ENCODE results near the gene HDLBP. TPM values are rescaled to one million over a fixed set of nuclear protein-coding genes. Genes with fewer than 3 reads are reported as not detected.

The HDLBP gene
- total RNA-seq, 4 donors from 2014 or later: 383 to 486 (median 444) TPM

GRCh38 chr2:241263061-241263460 lies 52.4 kb downstream of the HDLBP start:
- ATAC-seq: no peak
- H3K4me3 ChIP-seq: no peak overlapping the region
- H3K9me3 ChIP-seq: no peaks in the 10 kb centered on the region
- no peak overlapping the region for H3K27ac ChIP-seq
- intact Hi-C loops (cut with DNase I; ENCODE audit: low total_unique reads) (no loop called here), in situ Hi-C loops (cut with MboI; ENCODE audit: low sequenced_read_pairs in 4 of 4) (no loop called here)
- no peaks in the 10 kb centered on the region for H3K4me1 ChIP-seq
- no peak for TF ChIP-seq POLR2A (IDR thresholded peaks at IDR 0.05)
- TF ChIP-seq CTCF (IDR thresholded peaks at IDR 0.05 in 4 of 5, conservative IDR thresholded peaks at IDR 0.05 in 1 of 5): no peak
- H3K27me3 ChIP-seq: no peaks in the 10 kb centered on the region
- H3K36me3 ChIP-seq: peaks cover 0 to 80% of the 10 kb centered on the region in 2 donors
- DNase-seq: no peak

- Histone ChIP-seq H3K27ac (no peak overlapping the region), H3K4me3 (no peak overlapping the region), H3K4me1 (no peaks in the 10 kb centered on the region), H3K36me3 (peaks cover 0 to 80% of the 10 kb centered on the region in 2 donors), H3K27me3 (no peaks in the 10 kb centered on the region), H3K9me3 (no peaks in the 10 kb centered on the region)
- ATAC-seq (no peak), DNase-seq (no peak)
- in situ Hi-C loops (cut with MboI; ENCODE audit: low sequenced_read_pairs in 4 of 4): no loop called here
- no peak for TF ChIP-seq POLR2A (IDR thresholded peaks at IDR 0.05)
- no peak for TF ChIP-seq CTCF (IDR thresholded peaks at IDR 0.05 in 4 of 5, conservative IDR thresholded peaks at IDR 0.05 in 1 of 5)
- intact Hi-C loops (cut with DNase I; ENCODE audit: low total_unique reads): no loop called here
These were observed 53.8 kb downstream of the HDLBP start for GRCh38 chr2:241261628-241262027.

GRCh38 chr2:241260911-241261310 lies 54.6 kb downstream of the HDLBP start:
- H3K36me3 ChIP-seq: peaks cover 0 to 80% of the 10 kb centered on the region in 2 donors
- intact Hi-C loops (cut with DNase I; ENCODE audit: low total_unique reads): no loop called here
- ATAC-seq (no peak), DNase-seq (no peak)
- H3K4me1 ChIP-seq: no peaks in the 10 kb centered on the region
- no peaks in the 10 kb centered on the region for H3K27me3 ChIP-seq
- no peak overlapping the region for H3K4me3 ChIP-seq
- no peaks in the 10 kb centered on the region for H3K9me3 ChIP-seq
- in situ Hi-C loops (cut with MboI; ENCODE audit: low sequenced_read_pairs in 4 of 4): no loop called here
- H3K27ac ChIP-seq: no peak overlapping the region
- TF ChIP-seq CTCF (IDR thresholded peaks at IDR 0.05 in 4 of 5, conservative IDR thresholded peaks at IDR 0.05 in 1 of 5): no peak
- TF ChIP-seq POLR2A (IDR thresholded peaks at IDR 0.05): no peak

- no peaks in the 10 kb centered on the region for H3K4me1 ChIP-seq
- no peak overlapping the region for H3K27ac ChIP-seq
- H3K9me3 ChIP-seq: no peaks in the 10 kb centered on the region
- H3K4me3 ChIP-seq: no peak overlapping the region
- H3K27me3 ChIP-seq: no peaks in the 10 kb centered on the region
- intact Hi-C loops (cut with DNase I; ENCODE audit: low total_unique reads) (no loop called here), in situ Hi-C loops (cut with MboI; ENCODE audit: low sequenced_read_pairs in 4 of 4) (no loop called here)
- no peak for ATAC-seq
- H3K36me3 ChIP-seq: peaks cover 0 to 87% of the 10 kb centered on the region in 2 donors
- TF ChIP-seq CTCF (IDR thresholded peaks at IDR 0.05 in 4 of 5, conservative IDR thresholded peaks at IDR 0.05 in 1 of 5): no peak
- no peak for TF ChIP-seq POLR2A (IDR thresholded peaks at IDR 0.05)
- no peak for DNase-seq
These were observed 56.8 kb downstream of the HDLBP start for GRCh38 chr2:241258505-241259280.

All from gastrocnemius medialis (tissue), 4 donors.